Thoracic aorta (tissue), 2 donors: ENCODE measurements around the gene PRXL2B. TPM values are rescaled to one million over a fixed set of nuclear protein-coding genes. Genes with fewer than 3 reads are reported as not detected.

Source experiments
- ATAC-seq: fragments of 150-250 bp; one replicate; pipeline ENCODE4 v1.8.0; 2017; ENCODE audit warnings: low read depth; ENCODE audit not compliant: insufficient number of reproducible peaks, low FRiP score
- DNase-seq: peaks from one replicate; pipeline ENCODE4 v3.0.0-alpha.2; 2020; ENCODE audit warnings: low spot score
- H3K27ac ChIP-seq, 2 donors: fragments of 200-600 bp; sonication (generic); 1 replicate in 1 of 2; 2 replicates in 1 of 2; pipeline ENCODE4 v1.5.1; 2016; ENCODE audit warnings: mild to moderate bottlenecking in 2 of 2, moderate library complexity in 2 of 2
- H3K27me3 ChIP-seq: fragments of 200-600 bp; sonication (generic); replicated peaks from 2 replicates; pipeline ENCODE4 v1.6.0; 2016; ENCODE audit warnings: mild to moderate bottlenecking; ENCODE audit not compliant: insufficient read depth
- H3K36me3 ChIP-seq: fragments of 200-600 bp; sonication (generic); one replicate; pipeline ENCODE4 v1.5.1; 2016
- H3K4me1 ChIP-seq, 2 donors: fragments of 200-600 bp; sonication (generic); 1 replicate in 1 of 2; 2 replicates in 1 of 2; pipeline versions ENCODE4 v1.5.1 to v1.6.0; 2016; ENCODE audit warnings: low read depth in 2 of 2, mild to moderate bottlenecking in 1 of 2; ENCODE audit not compliant: control insufficient read depth in 1 of 2
- H3K4me3 ChIP-seq: fragments of 200-600 bp; sonication (generic); 2 replicates; pipeline ENCODE4 v1.5.1; 2016; ENCODE audit warnings: mild to moderate bottlenecking
- H3K9me3 ChIP-seq: fragments of 200-600 bp; sonication (generic); 2 replicates; pipeline ENCODE4 v1.5.1; 2016
- total RNA-seq, 2 donors: library from RNA; depleted of rRNA; stranded (reverse); fragments of >200 nt; gene quantifications; one replicate each; pipeline versions ENCODE4 v1.1.0 to v1.2.3, GENCODE V29; 2016
- TF ChIP-seq, protein P1 (sequence below): fragments of 200-600 bp; sonication (generic); IDR thresholded peaks from one replicate; pipeline ENCODE4 v1.5.1; 2019; ENCODE audit warnings: antibody characterized with exemption

The PRXL2B gene
- total RNA-seq, 2 donors from 2014 or later, result 8.3 to 15.2 TPM

DNA sequence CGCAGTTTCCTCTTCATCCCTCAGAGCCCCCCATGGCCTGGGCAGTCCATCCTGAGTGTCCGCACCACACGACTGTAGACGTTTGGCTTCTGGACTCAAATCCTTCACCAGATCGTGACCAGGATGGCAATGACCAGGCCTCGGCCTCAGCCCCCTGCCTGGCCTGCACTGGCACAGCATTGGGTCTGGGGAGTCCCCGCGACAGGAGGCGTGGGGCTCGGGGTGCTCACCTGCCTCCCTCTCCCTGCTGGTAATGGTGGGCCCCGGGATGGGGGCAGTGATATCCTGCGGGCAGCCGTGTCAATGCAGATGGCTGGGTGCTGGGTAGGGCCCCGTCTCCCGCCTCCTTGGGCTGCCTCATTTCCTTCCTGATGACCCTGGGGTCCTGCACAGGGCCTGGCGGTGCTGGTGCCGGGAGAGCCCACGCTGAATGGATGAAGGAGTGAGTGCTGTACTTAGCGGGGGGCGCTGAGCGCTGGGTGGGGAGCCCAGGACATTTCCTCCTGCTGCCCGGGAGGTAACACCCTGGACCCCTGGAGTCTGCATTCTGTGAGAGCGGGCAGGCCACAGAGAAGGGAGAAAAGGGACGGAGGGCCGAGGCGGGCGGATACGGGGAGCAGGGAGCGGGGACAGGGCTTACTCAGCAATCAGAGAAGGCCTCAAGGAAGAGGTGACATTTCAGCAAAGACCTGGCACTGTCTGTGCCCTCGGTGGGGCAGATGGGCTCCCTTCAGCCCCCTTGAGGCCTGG, 32.5 kb upstream of the PRXL2B start:
- DNase-seq (no peak), ATAC-seq (no peak)
- no peaks in the 10 kb centered on the region for H3K36me3 ChIP-seq
- H3K4me1 ChIP-seq, result peaks cover 18 to 33% of the 10 kb centered on the region in 2 donors
- TF ChIP-seq, protein P1, sequence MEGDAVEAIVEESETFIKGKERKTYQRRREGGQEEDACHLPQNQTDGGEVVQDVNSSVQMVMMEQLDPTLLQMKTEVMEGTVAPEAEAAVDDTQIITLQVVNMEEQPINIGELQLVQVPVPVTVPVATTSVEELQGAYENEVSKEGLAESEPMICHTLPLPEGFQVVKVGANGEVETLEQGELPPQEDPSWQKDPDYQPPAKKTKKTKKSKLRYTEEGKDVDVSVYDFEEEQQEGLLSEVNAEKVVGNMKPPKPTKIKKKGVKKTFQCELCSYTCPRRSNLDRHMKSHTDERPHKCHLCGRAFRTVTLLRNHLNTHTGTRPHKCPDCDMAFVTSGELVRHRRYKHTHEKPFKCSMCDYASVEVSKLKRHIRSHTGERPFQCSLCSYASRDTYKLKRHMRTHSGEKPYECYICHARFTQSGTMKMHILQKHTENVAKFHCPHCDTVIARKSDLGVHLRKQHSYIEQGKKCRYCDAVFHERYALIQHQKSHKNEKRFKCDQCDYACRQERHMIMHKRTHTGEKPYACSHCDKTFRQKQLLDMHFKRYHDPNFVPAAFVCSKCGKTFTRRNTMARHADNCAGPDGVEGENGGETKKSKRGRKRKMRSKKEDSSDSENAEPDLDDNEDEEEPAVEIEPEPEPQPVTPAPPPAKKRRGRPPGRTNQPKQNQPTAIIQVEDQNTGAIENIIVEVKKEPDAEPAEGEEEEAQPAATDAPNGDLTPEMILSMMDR, result no peak
- H3K9me3 ChIP-seq, result no peaks in the 10 kb centered on the region
- H3K27me3 ChIP-seq, result no peaks in the 10 kb centered on the region
- no peak overlapping the region for H3K4me3 ChIP-seq
- H3K27ac ChIP-seq, result no peak overlapping the region

DNA sequence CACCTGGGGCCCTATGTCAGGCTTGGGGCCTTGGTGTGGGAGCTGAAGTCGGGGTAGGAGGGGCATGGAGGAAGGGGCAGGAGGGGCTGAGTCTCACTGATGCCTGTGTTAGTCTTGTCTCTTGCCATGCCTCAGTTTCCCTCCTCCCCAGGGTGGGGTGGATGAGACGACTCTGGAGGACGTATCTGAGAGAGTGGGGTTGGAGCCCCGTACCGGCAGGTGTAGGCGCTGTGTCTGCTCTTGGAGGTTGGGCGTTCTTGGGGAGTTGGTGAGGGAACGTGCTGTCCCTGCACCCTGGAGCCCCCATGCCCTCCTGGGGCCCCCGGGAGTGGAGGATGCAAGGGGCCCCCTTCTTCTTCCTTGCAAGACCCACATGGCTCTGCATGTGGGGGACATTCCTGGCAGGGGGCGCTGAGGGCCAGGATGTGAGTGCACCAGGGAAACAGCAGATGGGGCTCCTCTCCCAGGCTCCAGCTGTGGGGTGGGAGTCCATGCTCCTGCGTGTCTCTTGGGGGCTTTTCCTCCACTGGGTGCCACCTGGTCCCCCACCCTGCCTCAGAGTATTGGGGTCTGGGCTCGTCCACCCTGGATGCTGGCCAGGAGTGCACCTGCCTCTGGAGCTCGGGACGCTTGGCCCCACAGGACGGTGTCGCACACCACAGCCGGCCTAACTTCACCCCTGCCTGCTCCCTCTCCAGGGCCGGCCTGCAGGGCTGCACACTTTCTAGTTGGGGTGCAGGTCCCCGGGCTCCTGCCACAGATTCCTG, 31.8 kb upstream of the PRXL2B start:
- Histone ChIP-seq H3K36me3 (no peaks in the 10 kb centered on the region), H3K27me3 (no peaks in the 10 kb centered on the region), H3K4me3 (peak overlapping the region; percentile 95), H3K9me3 (no peaks in the 10 kb centered on the region), H3K4me1 (peaks cover 15 to 28% of the 10 kb centered on the region in 2 donors), H3K27ac (peak overlapping the region in 1 of 2 donors; percentile 63)
- TF ChIP-seq, protein P1, result no peak
- no peak for ATAC-seq
- no peak for DNase-seq

DNA sequence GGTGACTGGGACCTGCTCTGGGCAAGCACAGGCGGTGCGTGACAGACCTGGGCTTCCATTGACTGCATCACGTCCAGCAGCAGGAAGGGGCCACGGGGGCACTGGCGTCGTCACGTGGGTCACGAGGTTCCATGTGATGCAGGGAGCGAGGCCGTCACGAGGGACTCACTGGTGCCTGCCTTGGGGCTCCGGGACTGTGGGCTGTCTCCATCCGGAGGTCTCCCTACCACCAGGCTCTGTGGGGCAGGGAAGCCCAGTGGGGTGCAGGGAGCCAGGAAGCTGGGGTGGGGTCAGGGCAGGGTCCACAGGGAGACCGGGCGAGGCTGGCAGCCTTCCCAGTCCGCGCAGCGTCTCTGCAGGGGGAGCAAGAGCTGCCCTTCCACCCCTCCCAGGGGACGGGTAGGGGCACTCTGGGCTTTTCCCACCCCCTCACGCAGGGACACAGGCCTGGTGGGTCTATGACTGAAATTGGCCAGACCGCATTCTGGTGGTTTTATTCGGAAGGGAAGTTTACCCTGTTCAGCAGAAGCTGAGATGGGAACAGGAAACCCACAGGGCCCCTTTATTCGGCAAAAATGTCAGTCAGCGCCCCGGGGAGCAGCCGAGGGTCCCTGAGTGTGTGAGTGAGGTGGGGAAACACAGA, 30.8 kb upstream of the PRXL2B start:
- no peaks in the 10 kb centered on the region for H3K9me3 ChIP-seq
- H3K4me3 ChIP-seq, result peak overlapping the region; percentile 95
- peak overlapping the region; percentile 63 for H3K27ac ChIP-seq
- H3K4me1 ChIP-seq, result peaks cover 15 to 28% of the 10 kb centered on the region in 2 donors
- no peaks in the 10 kb centered on the region for H3K27me3 ChIP-seq
- peak; percentile 46 for ATAC-seq
- H3K36me3 ChIP-seq, result no peaks in the 10 kb centered on the region
- TF ChIP-seq, protein P1, result no peak
- no peak for DNase-seq

DNA sequence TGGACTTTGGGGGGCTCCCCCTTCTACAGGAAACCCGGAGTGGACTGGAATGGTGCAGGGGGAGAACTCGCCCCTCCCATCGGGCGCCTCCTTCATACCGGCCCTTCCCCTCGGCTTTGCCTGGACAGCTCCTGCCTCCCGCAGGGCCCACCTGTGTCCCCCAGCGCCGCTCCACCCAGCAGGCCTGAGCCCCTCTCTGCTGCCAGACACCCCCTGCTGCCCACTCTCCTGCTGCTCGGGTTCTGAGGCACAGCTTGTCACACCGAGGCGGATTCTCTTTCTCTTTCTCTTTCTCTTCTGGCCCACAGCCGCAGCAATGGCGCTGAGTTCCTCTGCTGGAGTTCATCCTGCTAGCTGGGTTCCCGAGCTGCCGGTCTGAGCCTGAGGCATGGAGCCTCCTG, 30.3 kb upstream of the PRXL2B start, which contains the start of gene TNFRSF14:
TNFRSF14 (plus strand) TSS at position 95 of the 401 bp plus-strand sequence; CDS start at position 389, 294 bp downstream.
- ATAC-seq (peak; percentile 23), DNase-seq (no peak)
- Histone ChIP-seq H3K9me3 (no peaks in the 10 kb centered on the region), H3K4me3 (peak within 1 kb of the TSS; percentile 95), H3K4me1 (peaks cover 15 to 28% of the 10 kb centered on the region in 2 donors), H3K36me3 (no peaks in the 10 kb centered on the region), H3K27ac (peak within 1 kb of the TSS; percentile 63), H3K27me3 (no peaks in the 10 kb centered on the region)
- TF ChIP-seq, protein P1, result no peak
